Kidney (tissue), 14 donors: ENCODE measurements around the gene SCIN. TPM values are rescaled to one million over a fixed set of nuclear protein-coding genes. Genes with fewer than 3 reads are reported as not detected.
A peak's percentile ranks its signal among the peaks of the same experiment; 100 is the strongest.

Experiments used
- DNase-seq, 5 donors: peaks; one replicate each; pipeline ENCODE4 v3.0.0-alpha.2; 2013 to 2020
- FAIRE-seq: peaks from 2 replicates; lab custom pipeline; 2012; peaks lifted over from hg19 to GRCh38; lab: Jason Lieb, UNC
- H3K27ac ChIP-seq, 2 donors: one replicate each; pipeline ENCODE4 v1.7.0; 2013; ENCODE audit warnings: low read depth in 2 of 2, low read length in 2 of 2, inconsistent platforms in 1 of 2
- H3K27me3 ChIP-seq: one replicate; pipeline ENCODE4 v1.7.1; 2013; ENCODE audit warnings: low read length, inconsistent platforms; ENCODE audit not compliant: control insufficient read depth, insufficient read depth
- H3K36me3 ChIP-seq, 3 donors: one replicate each; pipeline versions ENCODE4 v1.7.0 to v1.7.1; 2013; ENCODE audit warnings: low read length in 3 of 3, control low read depth in 1 of 3, inconsistent platforms in 1 of 3; ENCODE audit not compliant: insufficient read depth in 3 of 3, control insufficient read depth in 2 of 3
- H3K4me1 ChIP-seq, 3 donors: one replicate each; pipeline versions ENCODE4 v1.7.0 to v1.7.1; 2013; ENCODE audit warnings: low read length in 3 of 3, inconsistent platforms in 1 of 3, low read depth in 1 of 3; ENCODE audit not compliant: control insufficient read depth in 2 of 3, insufficient read depth in 2 of 3
- H3K4me3 ChIP-seq, 3 donors: one replicate each; pipeline versions ENCODE4 v1.7.0 to v1.8.1; 2013; ENCODE audit warnings: low read length in 3 of 3, control low read depth in 1 of 3, inconsistent platforms in 1 of 3
- H3K9ac ChIP-seq, 3 donors: one replicate each; pipeline versions ENCODE4 v1.7.0 to v1.7.1; 2013; ENCODE audit warnings: low read length in 3 of 3, control low read depth in 1 of 3, inconsistent platforms in 1 of 3
- H3K9me3 ChIP-seq, 3 donors: one replicate each; pipeline versions ENCODE4 v1.7.0 to v1.7.1; 2013; ENCODE audit warnings: low read length in 3 of 3, control low read depth in 1 of 3, inconsistent platforms in 1 of 3; ENCODE audit not compliant: control insufficient read depth in 2 of 3, insufficient read depth in 1 of 3
- CTCF ChIP-seq: IDR thresholded peaks from 3 replicates; pipeline ENCODE4 v1.5.1; 2012; ENCODE audit warnings: mild to moderate bottlenecking, moderate library complexity, borderline replicate concordance; ENCODE audit not compliant: insufficient read depth; ENCODE audit errors: extremely low read depth
- intact Hi-C: fragments of 100-400 bp; cut with DNase I; formaldehyde crosslinking; loops from one replicate; pipeline ENCODE4 v1.11.1; 2022
- polyA plus RNA-seq: library from polyadenylated mRNA; stranded (reverse); fragments of 350-450 nt; fragmentation: Illumina TruSeq; extraction: RNeasy Lipid Tissue Mini Kit (QIAGEN cat#74804); gene quantifications from one replicate; pipeline ENCODE4 v1.2.3, GENCODE V29; 2014; ENCODE audit warnings: low read depth, low replicate concordance; ENCODE audit not compliant: insufficient read depth
- total RNA-seq: library from RNA; stranded (reverse); fragmentation: NEBNext Ultra II Directional; extraction: Animal tissue kit (Norgen Biotek cat#: 25700); gene quantifications from one replicate; pipeline ENCODE4 v1.2.1, GENCODE V29; 2021
- donor health status: control.
- donor health status: control.
- donor health status: control.
- donor health status: control.
- donor health status: control.
- donor health status: DM: yes; HTN: yes; CAD: no.
- donor health status: Normal renal cell carcinoma (clear cell type).

SCIN gene
- total and polyA plus RNA-seq, 2 donors from 2014 or later, result 62.8 to 141 TPM

GRCh38 chr7:12685550-12685949 is 115.0 kb downstream of the SCIN start:
- FAIRE-seq, result no peak
- peak overlapping the region in 2 of 3 donors; percentile 81 to 84 for H3K4me3 ChIP-seq

GRCh38 chr7:12686234-12686890 is 115.8 kb downstream of the SCIN start:
- H3K4me1 ChIP-seq, result peaks cover 0 to 2% (median 0%) of the 10 kb centered on the region in 3 donors
- intact Hi-C loops, result no loop called here
- H3K9ac ChIP-seq, result peak overlapping the region in 2 of 3 donors; percentile 49 to 84
- no peaks in the 10 kb centered on the region for H3K36me3 ChIP-seq
- H3K27ac ChIP-seq, result peak overlapping the region; percentile 82 to 86
- DNase-seq, result peak; percentile 93 to 98 (median 95)
- no peaks in the 10 kb centered on the region for H3K9me3 ChIP-seq
- H3K27me3 ChIP-seq, result no peaks in the 10 kb centered on the region
- no peak for FAIRE-seq
- H3K4me3 ChIP-seq, result peak overlapping the region; percentile 81 to 100 (median 85)
- TF ChIP-seq CTCF, result peak; percentile 89

More at GRCh38 chr7:12685550-12685949, 115.0 kb downstream of the SCIN start:
- intact Hi-C loops, result no loop called here
- H3K4me1 ChIP-seq, result peaks cover 0 to 2% (median 0%) of the 10 kb centered on the region in 3 donors
- no peak overlapping the region for H3K27ac ChIP-seq
- H3K36me3 ChIP-seq, result no peaks in the 10 kb centered on the region
- no peaks in the 10 kb centered on the region for H3K9me3 ChIP-seq
- H3K27me3 ChIP-seq, result no peaks in the 10 kb centered on the region
- DNase-seq, result peak in 4 of 5 donors; percentile 21 to 59 (median 46)
- no peak overlapping the region for H3K9ac ChIP-seq
- peak; percentile 27 for TF ChIP-seq CTCF

DNA sequence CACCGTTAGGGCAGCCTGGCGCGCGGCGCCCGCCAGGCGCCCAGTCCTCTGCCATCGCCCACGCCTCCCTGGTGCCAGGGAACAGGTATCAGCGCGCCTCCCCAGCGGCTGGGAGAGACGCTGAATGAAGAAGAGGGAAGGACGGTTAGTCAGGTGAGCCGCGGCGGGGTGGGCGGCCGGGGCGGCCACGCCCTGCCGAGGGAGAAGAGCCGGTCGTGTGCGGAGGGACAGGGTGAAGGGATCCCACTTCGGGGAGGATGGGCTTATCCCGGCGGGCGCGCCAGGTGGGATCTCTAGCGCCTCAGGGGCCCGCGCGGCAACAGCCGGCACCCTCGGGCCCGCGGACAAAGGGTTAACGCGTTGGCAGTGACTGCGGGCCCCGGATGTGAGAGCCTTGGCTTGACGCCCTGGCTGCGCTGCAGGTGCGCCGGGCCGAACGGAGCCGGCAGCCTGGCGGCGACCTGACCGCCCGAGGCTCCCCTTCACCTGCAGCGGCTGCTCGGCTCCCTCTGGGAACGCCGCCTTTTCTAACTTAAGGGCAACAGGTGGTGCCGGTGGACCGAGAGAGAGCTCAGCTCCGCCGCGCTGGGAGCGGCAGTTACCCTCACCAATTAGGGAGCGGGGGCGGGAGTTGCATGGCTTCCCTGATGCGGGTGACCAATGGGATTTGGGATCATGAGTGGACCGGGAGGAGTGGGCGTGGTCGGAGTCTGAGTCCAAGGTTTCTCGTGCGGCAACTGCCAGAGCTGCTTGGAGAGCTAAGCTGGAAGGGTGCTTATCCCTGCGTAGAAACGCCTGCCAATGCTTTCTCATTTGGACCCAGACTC is 116.6 kb downstream of the SCIN start, which contains the start of gene ARL4A:
Gene ARL4A, plus strand, starts transcription at position 743 of the 827 bp plus-strand sequence. CDS start 622 bp downstream, outside the sequence.
- TF ChIP-seq CTCF, result peak; percentile 38
- H3K4me3 ChIP-seq, result peak within 1 kb of the TSS; percentile 81 to 100 (median 96)
- no peaks in the 10 kb centered on the region for H3K27me3 ChIP-seq
- no peaks in the 10 kb centered on the region for H3K9me3 ChIP-seq
- H3K27ac ChIP-seq, result peak within 1 kb of the TSS; percentile 82 to 86
- peaks cover 0 to 2% (median 0%) of the 10 kb centered on the region in 3 donors for H3K4me1 ChIP-seq
- FAIRE-seq (peak; percentile 96), DNase-seq (peak; percentile 98 to 100 (median 99))
- H3K36me3 ChIP-seq, result no peaks in the 10 kb centered on the region
- H3K9ac ChIP-seq, result peak within 1 kb of the TSS; percentile 57 to 96 (median 92)
- intact Hi-C loops, result no loop called here
